ENCODE data around the gene POLE4. TPM values are rescaled to one million over a fixed set of nuclear protein-coding genes. Genes with fewer than 3 reads are reported as not detected.

The POLE4 gene
- total RNA-seq, 1 donor from 2014 or later = 15.4 TPM

- DNase-seq (ENCODE audit: low read depth) = no peak
- H3K27me3 ChIP-seq (ENCODE audit: control insufficient read depth, insufficient read depth, low read length) = no peaks in the 10 kb centered on the region
- TF ChIP-seq CTCF (IDR thresholded peaks at IDR 0.05; ENCODE audit: insufficient read depth, low read length, poor library complexity, severe bottlenecking) = no peak
Measured at GRCh38 chr2:74935975-74936391, 22.5 kb upstream of the POLE4 start.

GRCh38 chr2:74937221-74937880 lies 21.1 kb upstream of the POLE4 start:
- TF ChIP-seq CTCF (IDR thresholded peaks at IDR 0.05; ENCODE audit: insufficient read depth, low read length, poor library complexity, severe bottlenecking) = no peak
- no peaks in the 10 kb centered on the region for H3K36me3 ChIP-seq (ENCODE audit: control insufficient read depth, insufficient read depth, low read length)
- no peak overlapping the region for H3K4me3 ChIP-seq (ENCODE audit: low read depth, low read length)
- H3K27me3 ChIP-seq (ENCODE audit: control insufficient read depth, insufficient read depth, low read length) = no peaks in the 10 kb centered on the region
- no peak for DNase-seq (ENCODE audit: low read depth)

More at GRCh38 chr2:74935975-74936391, 22.5 kb upstream of the POLE4 start:
- H3K36me3 ChIP-seq (ENCODE audit: control insufficient read depth, insufficient read depth, low read length) = no peaks in the 10 kb centered on the region
- no peak overlapping the region for H3K4me3 ChIP-seq (ENCODE audit: low read depth, low read length)

GRCh38 chr2:74938264-74938663 lies 20.2 kb upstream of the POLE4 start:
- no peak for TF ChIP-seq CTCF (IDR thresholded peaks at IDR 0.05; ENCODE audit: insufficient read depth, low read length, poor library complexity, severe bottlenecking)
- H3K27me3 ChIP-seq (ENCODE audit: control insufficient read depth, insufficient read depth, low read length) = no peaks in the 10 kb centered on the region
- H3K4me3 ChIP-seq (ENCODE audit: low read depth, low read length) = no peak overlapping the region
- DNase-seq (ENCODE audit: low read depth) = no peak
- no peaks in the 10 kb centered on the region for H3K36me3 ChIP-seq (ENCODE audit: control insufficient read depth, insufficient read depth, low read length)

- Histone ChIP-seq H3K36me3 (ENCODE audit: control insufficient read depth, insufficient read depth, low read length) (no peaks in the 10 kb centered on the region), H3K4me3 (ENCODE audit: low read depth, low read length) (no peak overlapping the region), H3K27me3 (ENCODE audit: control insufficient read depth, insufficient read depth, low read length) (no peaks in the 10 kb centered on the region)
- TF ChIP-seq CTCF (IDR thresholded peaks at IDR 0.05; ENCODE audit: insufficient read depth, low read length, poor library complexity, severe bottlenecking) = no peak
- DNase-seq (ENCODE audit: low read depth) = no peak
Measured at GRCh38 chr2:74939919-74940812, 18.3 kb upstream of the POLE4 start.

GRCh38 chr2:74941284-74941683 lies 17.2 kb upstream of the POLE4 start:
- Histone ChIP-seq H3K4me3 (ENCODE audit: low read depth, low read length) (no peak overlapping the region), H3K27me3 (ENCODE audit: control insufficient read depth, insufficient read depth, low read length) (no peaks in the 10 kb centered on the region), H3K36me3 (ENCODE audit: control insufficient read depth, insufficient read depth, low read length) (no peaks in the 10 kb centered on the region)
- DNase-seq (ENCODE audit: low read depth) = no peak
- TF ChIP-seq CTCF (IDR thresholded peaks at IDR 0.05; ENCODE audit: insufficient read depth, low read length, poor library complexity, severe bottlenecking) = no peak
